ENCODE data around the gene CD8A. TPM values are rescaled to one million over a fixed set of nuclear protein-coding genes. Genes with fewer than 3 reads are reported as not detected.

Gene CD8A
- total RNA-seq, 2 donors from 2014 or later = 0.39 to 0.52 TPM

DNA sequence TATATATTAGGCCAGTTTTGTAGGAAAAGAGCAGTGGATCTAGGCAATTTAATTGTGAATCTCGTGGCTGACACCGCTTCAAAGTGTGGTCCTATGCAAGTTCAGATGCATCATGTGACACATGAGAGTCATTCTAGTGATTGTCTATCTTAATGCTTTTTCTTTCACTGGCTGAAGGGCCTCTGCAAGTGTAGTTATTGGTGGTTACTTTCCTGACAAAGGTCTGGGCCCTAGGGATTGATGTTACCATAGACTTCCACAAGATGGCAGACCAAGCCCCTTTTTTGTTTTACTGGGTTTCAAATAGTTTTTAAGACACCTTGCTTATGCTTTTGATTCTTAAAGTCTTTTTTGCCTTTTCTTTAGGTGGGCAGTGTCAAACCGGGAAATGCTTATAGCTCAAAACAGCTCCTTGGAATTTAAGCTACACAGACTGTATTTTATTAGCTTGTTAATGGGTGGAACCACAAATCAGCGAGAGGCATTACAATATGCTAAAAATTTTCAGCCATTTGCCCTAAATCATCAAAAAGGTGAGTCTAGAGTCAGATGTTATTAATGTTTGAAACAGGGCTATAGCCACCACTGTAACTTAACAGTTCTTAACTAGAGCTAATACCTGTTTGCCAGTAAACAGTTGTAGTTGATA is 25.9 kb downstream of the CD8A start:
- TF ChIP-seq, protein P1, sequence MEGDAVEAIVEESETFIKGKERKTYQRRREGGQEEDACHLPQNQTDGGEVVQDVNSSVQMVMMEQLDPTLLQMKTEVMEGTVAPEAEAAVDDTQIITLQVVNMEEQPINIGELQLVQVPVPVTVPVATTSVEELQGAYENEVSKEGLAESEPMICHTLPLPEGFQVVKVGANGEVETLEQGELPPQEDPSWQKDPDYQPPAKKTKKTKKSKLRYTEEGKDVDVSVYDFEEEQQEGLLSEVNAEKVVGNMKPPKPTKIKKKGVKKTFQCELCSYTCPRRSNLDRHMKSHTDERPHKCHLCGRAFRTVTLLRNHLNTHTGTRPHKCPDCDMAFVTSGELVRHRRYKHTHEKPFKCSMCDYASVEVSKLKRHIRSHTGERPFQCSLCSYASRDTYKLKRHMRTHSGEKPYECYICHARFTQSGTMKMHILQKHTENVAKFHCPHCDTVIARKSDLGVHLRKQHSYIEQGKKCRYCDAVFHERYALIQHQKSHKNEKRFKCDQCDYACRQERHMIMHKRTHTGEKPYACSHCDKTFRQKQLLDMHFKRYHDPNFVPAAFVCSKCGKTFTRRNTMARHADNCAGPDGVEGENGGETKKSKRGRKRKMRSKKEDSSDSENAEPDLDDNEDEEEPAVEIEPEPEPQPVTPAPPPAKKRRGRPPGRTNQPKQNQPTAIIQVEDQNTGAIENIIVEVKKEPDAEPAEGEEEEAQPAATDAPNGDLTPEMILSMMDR (IDR thresholded peaks at IDR 0.05) = peak; percentile 33 to 73
- Histone ChIP-seq H3K9me3 (no peaks in the 10 kb centered on the region), H3K27ac (no peak overlapping the region), H3K4me1 (peaks cover 0 to 24% of the 10 kb centered on the region in 2 donors), H3K27me3 (no peaks in the 10 kb centered on the region), H3K36me3 (peaks cover 10% of the 10 kb centered on the region), H3K4me3 (no peak overlapping the region)
- no peak for DNase-seq (ENCODE audit: low spot score)

GRCh38 chr2:86760371-86760770 is 30.3 kb downstream of the CD8A start:
- no peak overlapping the region for H3K27ac ChIP-seq
- H3K27me3 ChIP-seq = no peaks in the 10 kb centered on the region
- H3K36me3 ChIP-seq = no peaks in the 10 kb centered on the region
- TF ChIP-seq, protein P1 (IDR thresholded peaks at IDR 0.05) = no peak
- H3K9me3 ChIP-seq = no peaks in the 10 kb centered on the region
- DNase-seq (ENCODE audit: low spot score) = no peak
- H3K4me1 ChIP-seq = peaks cover 0 to 29% of the 10 kb centered on the region in 2 donors
- no peak overlapping the region for H3K4me3 ChIP-seq

DNA sequence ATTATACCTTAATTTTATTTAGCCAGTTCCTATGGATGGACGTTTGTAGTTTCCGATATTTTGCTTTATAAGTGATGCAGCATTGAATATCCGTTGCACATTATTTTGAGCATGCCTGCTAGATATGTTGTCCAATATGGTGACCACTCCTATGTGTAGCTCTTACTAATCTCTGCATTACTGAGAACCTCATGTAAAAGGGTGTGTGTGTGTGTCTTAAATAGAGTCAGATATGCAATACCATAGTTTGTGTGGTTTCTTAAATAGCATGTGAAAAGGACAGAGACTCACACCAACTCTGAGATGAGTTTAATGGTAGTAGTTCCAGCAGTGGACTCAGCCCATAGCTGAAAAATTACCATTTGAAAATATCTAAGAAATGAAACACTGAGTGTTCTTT is 32.3 kb downstream of the CD8A start:
- no peaks in the 10 kb centered on the region for H3K9me3 ChIP-seq
- H3K27me3 ChIP-seq = no peaks in the 10 kb centered on the region
- TF ChIP-seq, protein P1 (IDR thresholded peaks at IDR 0.05) = no peak
- no peak overlapping the region for H3K4me3 ChIP-seq
- H3K36me3 ChIP-seq = peaks cover 4% of the 10 kb centered on the region
- H3K27ac ChIP-seq = peak overlapping the region in 1 of 2 donors; percentile 8
- peaks cover 0 to 17% of the 10 kb centered on the region in 2 donors for H3K4me1 ChIP-seq
- DNase-seq (ENCODE audit: low spot score) = no peak

DNA sequence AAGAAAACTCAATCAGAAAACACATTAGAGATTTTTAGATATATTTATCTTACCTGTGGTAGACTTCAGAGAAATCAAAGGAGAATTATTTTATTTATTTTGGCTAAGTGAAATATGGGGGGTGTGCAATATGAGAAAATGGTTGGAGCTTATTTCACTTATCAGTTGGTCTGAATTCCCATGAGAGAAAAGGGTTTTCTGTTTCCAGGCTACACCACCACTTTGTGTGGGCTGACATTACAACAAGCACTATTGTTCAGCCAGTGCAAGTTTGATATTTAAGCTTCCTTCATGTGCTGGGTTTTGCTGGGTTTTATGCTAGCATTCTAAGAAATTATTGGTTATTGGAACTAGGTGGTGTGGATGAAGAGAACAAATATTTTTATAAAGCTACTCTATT is 37.1 kb downstream of the CD8A start:
- no peak for DNase-seq (ENCODE audit: low spot score)
- TF ChIP-seq, protein P1 (IDR thresholded peaks at IDR 0.05) = no peak
- H3K9me3 ChIP-seq = peaks cover 0 to 11% of the 10 kb centered on the region in 2 donors
- H3K36me3 ChIP-seq = peaks cover 12% of the 10 kb centered on the region
- no peaks in the 10 kb centered on the region for H3K27me3 ChIP-seq
- no peak overlapping the region for H3K4me3 ChIP-seq
- peaks cover 0 to 8% of the 10 kb centered on the region in 2 donors for H3K4me1 ChIP-seq
- H3K27ac ChIP-seq = no peak overlapping the region

DNA sequence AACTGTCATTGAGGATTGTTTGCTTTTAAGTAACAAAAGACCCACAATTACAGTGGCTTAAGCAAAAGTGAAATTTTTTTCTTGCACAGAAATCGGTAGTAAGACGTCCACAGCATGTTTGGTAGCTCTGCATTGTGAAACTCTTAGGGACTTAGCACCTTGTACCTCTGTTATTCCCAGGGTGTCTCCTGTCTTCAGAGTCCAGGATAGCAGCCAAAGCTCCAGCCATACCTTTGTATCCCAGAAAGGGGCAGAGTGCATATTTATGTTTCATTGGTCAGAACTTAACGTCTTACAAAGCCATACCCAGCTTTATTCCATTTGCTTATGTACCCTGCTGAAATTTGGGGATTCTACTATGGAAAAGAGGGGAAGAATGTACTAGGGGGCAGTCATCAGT is 37.8 kb downstream of the CD8A start:
- no peak overlapping the region for H3K4me3 ChIP-seq
- TF ChIP-seq, protein P1 (IDR thresholded peaks at IDR 0.05) = no peak
- peaks cover 0 to 11% of the 10 kb centered on the region in 2 donors for H3K9me3 ChIP-seq
- H3K27me3 ChIP-seq = no peaks in the 10 kb centered on the region
- no peak overlapping the region for H3K27ac ChIP-seq
- peaks cover 0 to 6% of the 10 kb centered on the region in 2 donors for H3K4me1 ChIP-seq
- H3K36me3 ChIP-seq = peaks cover 12% of the 10 kb centered on the region
- DNase-seq (ENCODE audit: low spot score) = no peak

- TF ChIP-seq, protein P1 (IDR thresholded peaks at IDR 0.05) = no peak
- peaks cover 12% of the 10 kb centered on the region for H3K36me3 ChIP-seq
- H3K27ac ChIP-seq = no peak overlapping the region
- H3K4me3 ChIP-seq = no peak overlapping the region
- DNase-seq (ENCODE audit: low spot score) = no peak
- H3K27me3 ChIP-seq = no peaks in the 10 kb centered on the region
- peaks cover 0 to 11% of the 10 kb centered on the region in 2 donors for H3K9me3 ChIP-seq
- H3K4me1 ChIP-seq = peaks cover 0 to 11% of the 10 kb centered on the region in 2 donors
Observed at GRCh38 chr2:86751778-86752177, 38.9 kb downstream of the CD8A start.

Measured in right atrium auricular region (tissue), 2 donors.